Neural crest cell (in vitro differentiated cells): ENCODE measurements around the gene RRP15. TPM values are rescaled to one million over a fixed set of nuclear protein-coding genes. Genes with fewer than 3 reads are reported as not detected.

Experiments used
- DNase-seq: peaks from one replicate; pipeline ENCODE4 v3.0.0; 2021; ENCODE audit warnings: low read depth, mixed read lengths, low spot score
- H3K27ac Mint-ChIP-seq: one replicate; pipeline ENCODE4 v1.8.0; 2021; ENCODE audit warnings: mild to moderate bottlenecking, mixed read lengths; ENCODE audit not compliant: unreplicated experiment
- H3K27me3 Mint-ChIP-seq: 2 replicates; pipeline ENCODE4 v1.8.0; 2021; ENCODE audit warnings: low read depth, mild to moderate bottlenecking, mixed read lengths
- H3K36me3 Mint-ChIP-seq: 2 replicates; pipeline ENCODE4 v1.8.0; 2021; ENCODE audit warnings: low read depth, mild to moderate bottlenecking, mixed read lengths
- H3K4me1 Mint-ChIP-seq: 2 replicates; pipeline ENCODE4 v1.8.0; 2021; ENCODE audit warnings: mixed read lengths
- H3K4me3 Mint-ChIP-seq: one replicate; pipeline ENCODE4 v1.8.0; 2021; ENCODE audit warnings: mild to moderate bottlenecking, mixed read lengths
- H3K9me3 Mint-ChIP-seq: 2 replicates; pipeline ENCODE4 v1.8.0; 2021; ENCODE audit warnings: mixed read lengths
- CTCF ChIP-seq: fragments of 200-600 bp; sonication (generic); conservative IDR thresholded peaks from 2 replicates; pipeline ENCODE4 v1.5.0; 2021; ENCODE audit warnings: antibody characterized with exemption, mild to moderate bottlenecking
- total RNA-seq: library from RNA; stranded (reverse); gene quantifications from 2 replicates; pipeline ENCODE4 v1.2.1, GENCODE V29; 2021

The RRP15 gene
- total RNA-seq, 1 donor from 2014 or later = 34.9 TPM

DNA sequence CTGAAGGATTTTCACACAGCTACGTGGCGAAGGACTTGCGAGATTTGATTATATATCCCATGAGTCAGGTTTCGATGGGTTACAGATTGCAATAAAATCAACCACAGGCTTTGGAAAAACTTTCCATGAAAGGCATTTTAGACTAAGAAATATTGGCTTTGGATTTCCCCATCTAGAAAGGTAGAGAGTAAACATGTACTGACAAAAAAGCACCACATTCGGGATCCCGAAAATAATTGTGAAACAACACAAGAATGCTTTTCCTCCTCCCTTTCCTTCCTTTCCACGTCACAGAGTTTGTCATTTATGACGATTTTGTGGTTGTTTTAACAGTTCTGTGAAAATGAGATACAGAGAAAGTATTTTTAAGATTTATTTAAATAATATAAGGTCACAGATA, 98.6 kb downstream of the RRP15 start:
- no peak overlapping the region for H3K27ac Mint-ChIP-seq
- no peaks in the 10 kb centered on the region for H3K27me3 Mint-ChIP-seq
- no peak for DNase-seq

DNA sequence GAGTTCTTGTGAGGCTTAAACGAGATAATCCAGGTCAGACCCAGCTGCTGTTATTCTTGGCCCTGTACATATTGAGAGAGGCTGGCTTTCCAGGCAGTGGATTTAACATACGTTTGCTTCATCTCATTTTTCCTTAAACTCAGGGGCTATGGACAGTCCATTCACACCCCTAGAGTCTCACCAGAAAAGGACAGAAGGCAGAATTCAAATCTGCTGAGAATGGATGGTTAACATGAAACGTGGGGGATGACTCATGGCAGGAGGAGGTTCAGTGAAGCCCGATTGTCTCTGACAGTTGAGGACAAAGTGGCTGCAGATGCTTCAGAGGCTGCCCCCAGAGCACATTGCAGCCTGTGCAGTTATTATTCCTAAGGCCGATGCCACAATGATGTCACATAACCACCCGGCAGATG, 99.5 kb downstream of the RRP15 start:
- Mint-ChIP-seq H3K9me3 (no peaks in the 10 kb centered on the region), H3K27me3 (no peaks in the 10 kb centered on the region), H3K36me3 (no peaks in the 10 kb centered on the region), H3K4me3 (no peak overlapping the region), H3K27ac (no peak overlapping the region), H3K4me1 (peaks cover 8% of the 10 kb centered on the region)
- no peak for TF ChIP-seq CTCF
- DNase-seq = no peak

More for the DNA sequence above, 98.6 kb downstream of the RRP15 start:
- no peak overlapping the region for H3K4me3 Mint-ChIP-seq
- H3K4me1 Mint-ChIP-seq = peaks cover 8% of the 10 kb centered on the region
- H3K36me3 Mint-ChIP-seq = no peaks in the 10 kb centered on the region
- no peaks in the 10 kb centered on the region for H3K9me3 Mint-ChIP-seq
- no peak for TF ChIP-seq CTCF

Other genes starting within 250 kb of the RRP15 start
- 11.4 and 14.0 TPM in 2 replicates for gene TGFB2, start 60.0 kb downstream of the RRP15 start, total RNA-seq